Neural crest cell (in vitro differentiated cells): ENCODE results near the gene ALOX12B. TPM values are rescaled to one million over a fixed set of nuclear protein-coding genes. Genes with fewer than 3 reads are reported as not detected.

Experiments used
- DNase-seq: peaks from one replicate; pipeline ENCODE4 v3.0.0; 2021; ENCODE audit warnings: low read depth, mixed read lengths, low spot score
- H3K27ac Mint-ChIP-seq: one replicate; pipeline ENCODE4 v1.8.0; 2021; ENCODE audit warnings: mild to moderate bottlenecking, mixed read lengths; ENCODE audit not compliant: unreplicated experiment
- H3K27me3 Mint-ChIP-seq: 2 replicates; pipeline ENCODE4 v1.8.0; 2021; ENCODE audit warnings: low read depth, mild to moderate bottlenecking, mixed read lengths
- H3K36me3 Mint-ChIP-seq: 2 replicates; pipeline ENCODE4 v1.8.0; 2021; ENCODE audit warnings: low read depth, mild to moderate bottlenecking, mixed read lengths
- H3K4me1 Mint-ChIP-seq: 2 replicates; pipeline ENCODE4 v1.8.0; 2021; ENCODE audit warnings: mixed read lengths
- H3K4me3 Mint-ChIP-seq: one replicate; pipeline ENCODE4 v1.8.0; 2021; ENCODE audit warnings: mild to moderate bottlenecking, mixed read lengths
- H3K9me3 Mint-ChIP-seq: 2 replicates; pipeline ENCODE4 v1.8.0; 2021; ENCODE audit warnings: mixed read lengths
- long read RNA-seq: library from polyadenylated mRNA; unstranded; transcript quantifications from one replicate; pipeline ENCODE4 v2.0.0, GENCODE V29; 2020
- total RNA-seq: library from RNA; stranded (reverse); gene quantifications from 2 replicates; pipeline ENCODE4 v1.2.1, GENCODE V29; 2021
- TF ChIP-seq, protein P1 (sequence below): fragments of 200-600 bp; sonication (generic); conservative IDR thresholded peaks from 2 replicates; pipeline ENCODE4 v1.5.0; 2021; ENCODE audit warnings: antibody characterized with exemption, mild to moderate bottlenecking

ALOX12B gene
- not detected in 2 replicates for total RNA-seq
- long read RNA-seq = 0 reads

DNA sequence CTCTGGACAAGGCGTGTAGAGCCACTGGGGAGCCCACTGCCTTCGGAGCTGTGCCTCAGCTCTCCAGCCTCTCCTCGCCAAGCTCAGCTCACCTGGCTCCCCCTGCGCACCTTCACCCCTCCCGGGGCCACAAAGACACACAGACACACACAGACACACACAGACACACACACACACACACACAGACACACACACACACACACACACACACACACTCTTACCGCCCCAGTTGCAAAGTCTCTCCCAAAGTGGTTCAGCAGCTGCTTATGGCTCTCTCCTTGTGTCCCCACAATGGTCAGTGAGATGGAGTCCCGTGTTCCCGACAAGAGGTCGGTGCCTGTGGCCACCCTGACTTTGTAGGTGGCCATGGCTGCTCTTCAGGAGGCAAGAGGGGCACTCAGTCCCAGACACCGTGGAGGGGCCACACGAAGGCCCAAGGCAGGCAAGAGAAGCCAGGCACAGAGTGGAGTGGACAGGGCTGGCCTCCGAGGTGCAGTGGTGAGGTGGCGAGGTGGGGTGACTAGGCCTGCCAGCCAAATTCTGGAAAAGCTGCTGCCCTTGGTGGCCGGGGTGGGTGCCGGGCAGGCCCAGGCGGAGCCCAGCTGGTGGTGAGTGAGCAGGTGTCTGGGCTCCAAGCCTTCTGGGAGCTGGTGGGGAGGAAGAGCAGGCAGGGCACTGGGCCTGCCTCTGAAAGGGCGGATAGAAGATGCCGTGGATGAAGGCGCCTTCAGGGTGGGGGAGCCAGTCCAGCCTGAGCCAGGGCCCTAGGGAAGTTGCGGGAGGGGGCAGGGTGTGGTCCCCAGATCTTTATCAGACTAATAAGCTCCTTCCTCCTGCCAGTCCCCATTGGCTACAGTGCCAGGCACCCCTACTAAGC lies at the start of gene ALOX12B:
Gene ALOX12B, minus strand, starts transcription at position 642 of the 877 bp plus-strand sequence. Its CDS starts 274 bp downstream, at position 368.
- H3K36me3 Mint-ChIP-seq = no peaks in the 10 kb centered on the region
- H3K9me3 Mint-ChIP-seq = no peaks in the 10 kb centered on the region
- peaks cover 78% of the 10 kb centered on the region for H3K27me3 Mint-ChIP-seq
- H3K4me1 Mint-ChIP-seq = no peaks in the 10 kb centered on the region
- H3K27ac Mint-ChIP-seq = no peak within 1 kb of the TSS
- H3K4me3 Mint-ChIP-seq = no peak within 1 kb of the TSS
- TF ChIP-seq, protein P1, sequence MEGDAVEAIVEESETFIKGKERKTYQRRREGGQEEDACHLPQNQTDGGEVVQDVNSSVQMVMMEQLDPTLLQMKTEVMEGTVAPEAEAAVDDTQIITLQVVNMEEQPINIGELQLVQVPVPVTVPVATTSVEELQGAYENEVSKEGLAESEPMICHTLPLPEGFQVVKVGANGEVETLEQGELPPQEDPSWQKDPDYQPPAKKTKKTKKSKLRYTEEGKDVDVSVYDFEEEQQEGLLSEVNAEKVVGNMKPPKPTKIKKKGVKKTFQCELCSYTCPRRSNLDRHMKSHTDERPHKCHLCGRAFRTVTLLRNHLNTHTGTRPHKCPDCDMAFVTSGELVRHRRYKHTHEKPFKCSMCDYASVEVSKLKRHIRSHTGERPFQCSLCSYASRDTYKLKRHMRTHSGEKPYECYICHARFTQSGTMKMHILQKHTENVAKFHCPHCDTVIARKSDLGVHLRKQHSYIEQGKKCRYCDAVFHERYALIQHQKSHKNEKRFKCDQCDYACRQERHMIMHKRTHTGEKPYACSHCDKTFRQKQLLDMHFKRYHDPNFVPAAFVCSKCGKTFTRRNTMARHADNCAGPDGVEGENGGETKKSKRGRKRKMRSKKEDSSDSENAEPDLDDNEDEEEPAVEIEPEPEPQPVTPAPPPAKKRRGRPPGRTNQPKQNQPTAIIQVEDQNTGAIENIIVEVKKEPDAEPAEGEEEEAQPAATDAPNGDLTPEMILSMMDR = no peak
- DNase-seq = no peak

GRCh38 chr17:8133941-8134340 lies 46.4 kb upstream of the ALOX12B start:
- Mint-ChIP-seq H3K4me1 (peaks cover 6% of the 10 kb centered on the region), H3K9me3 (no peaks in the 10 kb centered on the region), H3K4me3 (peak overlapping the region; percentile 34), H3K36me3 (no peaks in the 10 kb centered on the region), H3K27me3 (peaks cover 24% of the 10 kb centered on the region), H3K27ac (no peak overlapping the region)
- TF ChIP-seq, protein P1 = no peak
- no peak for DNase-seq

GRCh38 chr17:8133399-8133798 lies 45.9 kb upstream of the ALOX12B start:
- no peak for DNase-seq
- Mint-ChIP-seq H3K4me1 (peaks cover 6% of the 10 kb centered on the region), H3K4me3 (peak overlapping the region; percentile 34), H3K9me3 (no peaks in the 10 kb centered on the region), H3K36me3 (no peaks in the 10 kb centered on the region), H3K27me3 (peaks cover 27% of the 10 kb centered on the region), H3K27ac (no peak overlapping the region)
- TF ChIP-seq, protein P1 = no peak

DNA sequence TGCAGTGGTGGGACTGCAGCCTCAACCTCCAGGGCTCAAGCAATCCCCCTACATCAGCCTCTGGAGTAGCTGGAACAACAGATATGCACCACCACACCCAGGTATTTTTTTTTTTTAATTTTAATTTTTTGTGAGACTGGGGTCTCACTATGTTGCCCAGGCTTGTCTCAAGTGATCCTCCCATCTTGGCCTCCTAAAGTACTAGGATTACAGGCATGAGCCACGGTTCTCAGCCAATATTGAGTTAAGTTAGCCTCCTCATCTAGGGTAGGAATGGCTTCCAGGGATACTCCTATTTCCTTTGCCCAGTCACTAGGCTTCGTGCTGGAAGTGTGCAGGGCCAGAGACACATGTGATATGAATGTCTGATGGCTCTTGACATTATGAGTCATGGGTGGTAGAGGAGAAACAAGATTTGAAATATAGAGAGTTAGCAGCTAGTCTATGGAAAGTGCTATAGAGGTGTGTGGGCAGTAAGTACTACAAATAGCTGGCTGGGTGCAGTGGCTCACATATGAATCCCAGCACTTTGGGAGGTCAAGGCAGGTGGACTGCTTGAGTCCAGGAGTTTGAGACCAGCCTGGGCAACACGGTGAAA lies 44.4 kb upstream of the ALOX12B start:
- Mint-ChIP-seq H3K36me3 (no peaks in the 10 kb centered on the region), H3K4me1 (peaks cover 10% of the 10 kb centered on the region), H3K27me3 (peaks cover 37% of the 10 kb centered on the region), H3K9me3 (no peaks in the 10 kb centered on the region), H3K27ac (no peak overlapping the region), H3K4me3 (peak overlapping the region; percentile 15)
- DNase-seq = no peak
- TF ChIP-seq, protein P1 = no peak

- Mint-ChIP-seq H3K36me3 (no peaks in the 10 kb centered on the region), H3K27me3 (peaks cover 69% of the 10 kb centered on the region), H3K27ac (no peak overlapping the region), H3K4me3 (peak overlapping the region; percentile 42), H3K9me3 (no peaks in the 10 kb centered on the region), H3K4me1 (peaks cover 38% of the 10 kb centered on the region)
- TF ChIP-seq, protein P1 = no peak
- DNase-seq = no peak
These were observed 40.7 kb upstream of the ALOX12B start for GRCh38 chr17:8128125-8128784.
